NCI-H774 (cell line): ENCODE data around the gene CABLES2.

Experiments
- DNase-seq: peaks from one replicate; lab custom pipeline; 2025; lab: John Stamatoyannopoulos, UW

Gene CABLES2

GRCh38 chr20:62417981-62418708 lies 11.1 kb upstream of the CABLES2 start:
- no peak for DNase-seq

- no peak for DNase-seq
These were observed 9.9 kb upstream of the CABLES2 start for GRCh38 chr20:62416651-62417637.

- no peak for DNase-seq
These were observed 8.4 kb upstream of the CABLES2 start for GRCh38 chr20:62415354-62416111.

GRCh38 chr20:62413896-62414481 lies 6.9 kb upstream of the CABLES2 start:
- DNase-seq: no peak

- no peak for DNase-seq
These were observed 6.0 kb upstream of the CABLES2 start for GRCh38 chr20:62413025-62413570.

GRCh38 chr20:62412194-62413024 lies 5.3 kb upstream of the CABLES2 start:
- no peak for DNase-seq

- no peak for DNase-seq
These were observed 4.6 kb upstream of the CABLES2 start for GRCh38 chr20:62411479-62412193.

- DNase-seq: no peak
These were observed 3.8 kb upstream of the CABLES2 start for GRCh38 chr20:62410746-62411478.

GRCh38 chr20:62409931-62410745 lies 3.1 kb upstream of the CABLES2 start:
- DNase-seq: peak; percentile 45

GRCh38 chr20:62409086-62409853 lies 2.2 kb upstream of the CABLES2 start:
- no peak for DNase-seq

- no peak for DNase-seq
These were observed 1.6 kb upstream of the CABLES2 start for GRCh38 chr20:62408640-62409039.

- DNase-seq: no peak
These were observed 970 bp upstream of the CABLES2 start for GRCh38 chr20:62408055-62408454.

- no peak for DNase-seq
These were observed 379 bp downstream of the CABLES2 start for GRCh38 chr20:62406635-62407176.

GRCh38 chr20:62405981-62406513 lies 1.0 kb downstream of the CABLES2 start:
- no peak for DNase-seq

- DNase-seq: no peak
These were observed 1.7 kb downstream of the CABLES2 start for GRCh38 chr20:62405108-62405980.

- no peak for DNase-seq
These were observed 2.4 kb downstream of the CABLES2 start for GRCh38 chr20:62404761-62405107.
